H9 (cell line): ENCODE results near the gene TAOK3. TPM values are rescaled to one million over a fixed set of nuclear protein-coding genes. Genes with fewer than 3 reads are reported as not detected.

Source experiments
- DNase-seq: peaks from one replicate; pipeline ENCODE4 v3.0.0-alpha.2; 2017
- H2AFZ ChIP-seq: one replicate; pipeline ENCODE4 v1.6.1; 2013; ENCODE audit warnings: mild to moderate bottlenecking, low read length, control low read depth, moderate library complexity
- H2AK5ac ChIP-seq: 2 replicates; pipeline ENCODE4 v1.6.1; 2013; ENCODE audit warnings: low read length, control low read depth, mixed read lengths; ENCODE audit not compliant: insufficient read length
- H2BK120ac ChIP-seq: one replicate; pipeline ENCODE4 v1.6.1; 2013; ENCODE audit warnings: low read depth, mild to moderate bottlenecking, low read length, control low read depth, inconsistent platforms; ENCODE audit not compliant: poor library complexity, severe bottlenecking
- H2BK12ac ChIP-seq: 2 replicates; pipeline ENCODE4 v1.6.1; 2013; ENCODE audit warnings: low read length, control low read depth, mixed read lengths, low read depth; ENCODE audit not compliant: insufficient read length
- H2BK15ac ChIP-seq: 2 replicates; pipeline ENCODE4 v1.6.1; 2013; ENCODE audit warnings: low read depth, low read length, control low read depth
- H2BK20ac ChIP-seq: one replicate; pipeline ENCODE4 v1.6.1; 2013; ENCODE audit warnings: low read depth, mild to moderate bottlenecking, low read length, control low read depth, inconsistent platforms; ENCODE audit not compliant: poor library complexity, severe bottlenecking
- H2BK5ac ChIP-seq: 2 replicates; pipeline ENCODE4 v1.6.1; 2013; ENCODE audit warnings: low read length, control low read depth, mixed read lengths; ENCODE audit not compliant: insufficient read length
- H3K14ac ChIP-seq: 2 replicates; pipeline ENCODE4 v1.6.1; 2013; ENCODE audit warnings: low read length, control low read depth; ENCODE audit not compliant: insufficient read depth
- H3K18ac ChIP-seq: 2 replicates; pipeline ENCODE4 v1.6.1; 2013; ENCODE audit warnings: low read depth, mild to moderate bottlenecking, mixed read lengths, low read length, control low read depth; ENCODE audit not compliant: insufficient read length
- H3K23ac ChIP-seq: 2 replicates; pipeline ENCODE4 v1.6.1; 2013; ENCODE audit warnings: low read length, control low read depth, mixed read lengths, low read depth; ENCODE audit not compliant: insufficient read length
- H3K23me2 ChIP-seq: 2 replicates; pipeline ENCODE4 v1.6.1; 2013; ENCODE audit warnings: low read depth, mild to moderate bottlenecking, mixed read lengths, low read length, control low read depth; ENCODE audit not compliant: insufficient read length, poor library complexity, severe bottlenecking
- H3K27ac ChIP-seq: 2 replicates; pipeline ENCODE4 v1.5.1; 2013; ENCODE audit warnings: low read length, control low read depth, mixed read lengths, low read depth; ENCODE audit not compliant: insufficient read length
- H3K27me3 ChIP-seq: 2 replicates; pipeline ENCODE4 v1.6.1; 2013; ENCODE audit warnings: low read length, control low read depth, inconsistent platforms; ENCODE audit not compliant: insufficient read depth
- H3K4ac ChIP-seq: 2 replicates; pipeline ENCODE4 v1.6.1; 2013; ENCODE audit warnings: low read depth, mild to moderate bottlenecking, control low read depth, inconsistent platforms, low read length, moderate library complexity
- H3K4me1 ChIP-seq: 2 replicates; pipeline ENCODE4 v1.6.1; 2013; ENCODE audit warnings: low read length, control low read depth, inconsistent platforms; ENCODE audit not compliant: insufficient read depth
- H3K4me2 ChIP-seq: 2 replicates; pipeline ENCODE4 v1.6.1; 2013; ENCODE audit warnings: low read length, control low read depth, mixed read lengths; ENCODE audit not compliant: insufficient read length, insufficient read depth
- H3K56ac ChIP-seq: 2 replicates; pipeline ENCODE4 v1.6.1; 2013; ENCODE audit warnings: low read depth, mild to moderate bottlenecking, mixed read lengths, low read length, control low read depth; ENCODE audit not compliant: insufficient read length
- H3K79me1 ChIP-seq: 2 replicates; pipeline ENCODE4 v1.6.1; 2013; ENCODE audit warnings: low read depth, mild to moderate bottlenecking, moderate library complexity, low read length, control low read depth, inconsistent platforms; ENCODE audit not compliant: insufficient read depth, poor library complexity, severe bottlenecking
- H3K79me2 ChIP-seq: 2 replicates; pipeline ENCODE4 v1.6.1; 2013; ENCODE audit warnings: low read length, control low read depth, inconsistent platforms; ENCODE audit not compliant: insufficient read depth
- H3K9ac ChIP-seq: 2 replicates; pipeline ENCODE4 v1.6.1; 2013; ENCODE audit warnings: low read length, control low read depth, mixed read lengths; ENCODE audit not compliant: insufficient read length; ENCODE audit errors: extremely low read depth
- H3K9me3 ChIP-seq: one replicate; pipeline ENCODE4 v1.6.1; 2013; ENCODE audit warnings: low read depth, low read length, inconsistent platforms; ENCODE audit not compliant: control insufficient read depth
- H3T11ph ChIP-seq: one replicate; pipeline ENCODE4 v1.6.1; 2013; ENCODE audit warnings: mild to moderate bottlenecking, low read length, control low read depth, inconsistent platforms
- H4K20me1 ChIP-seq: one replicate; pipeline ENCODE4 v1.6.1; 2013; ENCODE audit not compliant: control insufficient read depth, insufficient read length, insufficient read depth
- H4K5ac ChIP-seq: 2 replicates; pipeline ENCODE4 v1.6.1; 2013; ENCODE audit warnings: low read depth, mild to moderate bottlenecking, mixed read lengths, low read length, control low read depth; ENCODE audit not compliant: insufficient read length
- H4K8ac ChIP-seq: replicated peaks from 2 replicates; pipeline ENCODE4 v1.6.1; 2013; ENCODE audit warnings: low read length, control low read depth, mixed read lengths, low read depth; ENCODE audit not compliant: insufficient read length
- H4K91ac ChIP-seq: 2 replicates; pipeline ENCODE4 v1.6.1; 2013; ENCODE audit warnings: low read depth, mild to moderate bottlenecking, moderate library complexity, mixed read lengths, low read length, control low read depth; ENCODE audit not compliant: insufficient read length
- H3K27ac Mint-ChIP-seq, 3 experiments: 2 replicates in 2 of 3; 3 replicates in 1 of 3; pipeline ENCODE4 v1.8.0; 2020 to 2021; ENCODE audit warnings: mixed read lengths in 3 of 3, mild to moderate bottlenecking in 1 of 3, moderate library complexity in 1 of 3
- H3K27me3 Mint-ChIP-seq: 2 replicates; pipeline ENCODE4 v1.8.0; 2021; ENCODE audit warnings: low read depth, mild to moderate bottlenecking, moderate library complexity, mixed read lengths
- H3K36me3 Mint-ChIP-seq, 3 experiments: 2 replicates in 2 of 3; 3 replicates in 1 of 3; pipeline ENCODE4 v1.8.0; 2020 to 2021; ENCODE audit warnings: low read depth in 3 of 3, mixed read lengths in 3 of 3; ENCODE audit not compliant: insufficient read depth in 1 of 3
- H3K4me1 Mint-ChIP-seq, 2 experiments: 2 replicates each; pipeline ENCODE4 v1.8.0; 2020; ENCODE audit warnings: mixed read lengths in 2 of 2
- H3K4me3 Mint-ChIP-seq, 2 experiments: 2 replicates in 1 of 2; 3 replicates in 1 of 2; pipeline ENCODE4 v1.8.0; 2020 to 2021; ENCODE audit warnings: mild to moderate bottlenecking in 2 of 2, mixed read lengths in 2 of 2, moderate library complexity in 1 of 2
- H3K9me3 Mint-ChIP-seq, 2 experiments: 2 replicates in 1 of 2; 3 replicates in 1 of 2; pipeline ENCODE4 v1.8.0; 2020; ENCODE audit warnings: mild to moderate bottlenecking in 2 of 2, mixed read lengths in 2 of 2, moderate library complexity in 1 of 2
- CTCF ChIP-seq: fragments of 200-600 bp; sonication (generic); conservative IDR thresholded peaks from 3 replicates; pipeline ENCODE4 v1.8.0; 2021; ENCODE audit warnings: antibody characterized with exemption, mild to moderate bottlenecking
- WGBS: extraction: QIAGEN DNeasy Blood & Tissue Kit; methylation state at CpG from one replicate; pipeline ENCODE4 v1.1.7; 2013; ENCODE audit warnings: missing lambda C conversion rate, low lambda C conversion rate, mixed read lengths; ENCODE audit not compliant: insufficient read length; ENCODE audit errors: extremely low coverage; 5-methylcytosine and 5-hydroxymethylcytosine counted together
- total RNA-seq: library from RNA; stranded (reverse); gene quantifications from 2 replicates; pipeline ENCODE4 v1.2.1, GENCODE V29; 2021

The TAOK3 gene
- total RNA-seq, 1 experiment from 2014 or later = 5.2 TPM

GRCh38 chr12:118193477-118193876, 179.2 kb downstream of the TAOK3 start:
- Mint-ChIP-seq H3K27ac (no peak overlapping the region), H3K9me3 (no peaks in the 10 kb centered on the region), H3K27me3 (no peaks in the 10 kb centered on the region), H3K4me3 (no peak overlapping the region), H3K4me1 (peaks cover 18 to 24% of the 10 kb centered on the region in 2 experiments), H3K36me3 (peaks cover 0 to 4% (median 2%) of the 10 kb centered on the region in 3 experiments; a peak in 4 of 7 replicates)
- Histone ChIP-seq H3K56ac (no peak overlapping the region), H2BK120ac (no peak overlapping the region), H4K8ac (no peak overlapping the region), H3K18ac (no peak overlapping the region), H3K4me2 (no peak overlapping the region), H3K4me1 (no peaks in the 10 kb centered on the region), H3K4ac (no peak overlapping the region), H3T11ph (no peak overlapping the region), H4K5ac (no peak overlapping the region), H3K27me3 (no peaks in the 10 kb centered on the region), H3K14ac (no peak overlapping the region), H4K91ac (no peak overlapping the region), H3K9me3 (no peaks in the 10 kb centered on the region), H3K79me1 (no peaks in the 10 kb centered on the region), H3K79me2 (no peaks in the 10 kb centered on the region), H2BK20ac (no peak overlapping the region), H4K20me1 (no peaks in the 10 kb centered on the region), H3K9ac (no peak overlapping the region), H2AK5ac (no peak overlapping the region), H3K23ac (no peak overlapping the region), H2BK5ac (no peak overlapping the region), H3K27ac (no peak overlapping the region), H2AFZ (no peak overlapping the region), H2BK15ac (no peak overlapping the region), H2BK12ac (no peak overlapping the region), H3K23me2 (no peaks in the 10 kb centered on the region)
- no CpG with 5 or more reads among the region's 5 CpGs for WGBS
- no peak for DNase-seq
- TF ChIP-seq CTCF = no peak
